GM19035 (cell line): ENCODE measurements around the gene PXN.

Source experiments
- ATAC-seq: cut with Tn5 transposase; IDR thresholded peaks from one replicate; pipeline ENCODE4 v1.9.1; 2021; ENCODE audit not compliant: unreplicated experiment

Gene PXN

DNA sequence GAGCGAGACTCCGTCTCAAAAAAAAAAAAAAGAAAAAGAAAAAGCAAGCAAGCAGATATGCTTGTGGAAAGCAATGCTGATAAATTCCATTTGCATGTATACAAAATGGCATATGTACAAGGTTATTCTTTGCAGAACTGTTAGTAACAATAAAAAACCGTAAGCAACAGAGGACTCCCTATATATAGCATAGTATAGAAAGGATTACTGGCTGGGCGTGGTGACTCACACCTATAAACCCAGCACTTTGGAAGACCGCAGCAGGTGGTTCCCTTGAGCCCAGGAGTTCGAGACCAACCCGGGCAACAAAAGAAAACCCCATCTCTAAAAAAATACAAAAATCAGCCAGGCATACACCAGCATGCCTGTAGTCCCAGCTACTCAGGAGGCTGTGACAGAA is 84.6 kb downstream of the PXN start:
- no peak for ATAC-seq

DNA sequence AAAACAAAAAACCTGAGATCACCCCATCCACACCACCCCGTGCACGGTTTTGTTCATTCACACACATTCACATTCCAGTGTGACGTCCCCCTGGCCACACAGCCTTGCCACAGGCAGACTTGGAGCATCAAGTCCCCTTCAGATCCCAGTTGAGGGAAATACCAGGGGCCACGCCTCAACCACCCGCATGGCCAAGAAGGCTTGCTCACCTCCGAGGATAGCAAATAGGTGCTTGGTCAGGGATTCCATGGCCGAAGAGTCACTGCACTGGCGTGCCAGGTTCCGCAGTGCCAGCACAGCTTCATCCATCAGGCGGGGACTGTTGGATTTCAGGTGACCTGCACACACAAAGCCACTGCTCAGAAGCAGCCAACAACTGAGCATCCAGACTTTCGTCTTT is 90.0 kb downstream of the PXN start:
- no peak for ATAC-seq

GRCh38 chr12:120175062-120175461 is 90.5 kb downstream of the PXN start:
- no peak for ATAC-seq

GRCh38 chr12:120172053-120172452 is 93.5 kb downstream of the PXN start:
- ATAC-seq, result no peak

- ATAC-seq, result no peak
Measured at GRCh38 chr12:120170631-120171030, 94.9 kb downstream of the PXN start.

- no peak for ATAC-seq
Measured at GRCh38 chr12:120169946-120170345, 95.6 kb downstream of the PXN start.

- ATAC-seq, result no peak
Measured at GRCh38 chr12:120168337-120168736, 97.2 kb downstream of the PXN start.

DNA sequence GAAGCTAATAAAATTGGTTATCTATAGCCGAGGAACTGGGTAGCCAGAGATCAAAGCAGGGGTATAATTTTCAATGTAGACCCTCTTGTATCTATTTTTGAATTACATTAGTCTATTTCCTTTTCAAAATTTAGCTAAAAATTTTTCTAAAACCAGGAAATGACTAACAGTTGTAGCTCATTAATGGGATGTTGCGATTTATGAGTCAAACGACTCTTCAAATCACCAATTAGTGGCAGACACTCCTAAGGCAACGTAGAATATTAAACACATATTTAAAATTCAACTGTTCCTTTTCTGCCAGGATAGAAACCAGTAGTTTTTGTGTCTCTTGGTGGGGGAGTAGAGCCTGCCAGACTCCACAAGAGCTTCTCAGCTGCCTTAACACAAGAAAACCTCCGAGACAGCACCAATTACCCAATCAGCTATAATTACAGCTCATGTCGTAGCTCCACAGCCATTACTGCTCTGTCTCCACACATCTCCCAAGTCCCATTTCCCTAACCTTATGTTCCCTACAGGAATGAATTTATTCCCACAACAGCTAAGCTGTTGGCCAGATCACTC is 97.9 kb downstream of the PXN start:
- no peak for ATAC-seq

GRCh38 chr12:120164293-120164692 is 101.2 kb downstream of the PXN start:
- no peak for ATAC-seq

GRCh38 chr12:120162763-120163162 is 102.8 kb downstream of the PXN start:
- no peak for ATAC-seq

GRCh38 chr12:120161852-120162251 is 103.7 kb downstream of the PXN start:
- no peak for ATAC-seq
